ENCODE measurements around the gene KRT13. TPM values are rescaled to one million over a fixed set of nuclear protein-coding genes. Genes with fewer than 3 reads are reported as not detected.

KRT13 gene
- total and polyA plus RNA-seq, 2 experiments from 2014 or later: not detected

DNA sequence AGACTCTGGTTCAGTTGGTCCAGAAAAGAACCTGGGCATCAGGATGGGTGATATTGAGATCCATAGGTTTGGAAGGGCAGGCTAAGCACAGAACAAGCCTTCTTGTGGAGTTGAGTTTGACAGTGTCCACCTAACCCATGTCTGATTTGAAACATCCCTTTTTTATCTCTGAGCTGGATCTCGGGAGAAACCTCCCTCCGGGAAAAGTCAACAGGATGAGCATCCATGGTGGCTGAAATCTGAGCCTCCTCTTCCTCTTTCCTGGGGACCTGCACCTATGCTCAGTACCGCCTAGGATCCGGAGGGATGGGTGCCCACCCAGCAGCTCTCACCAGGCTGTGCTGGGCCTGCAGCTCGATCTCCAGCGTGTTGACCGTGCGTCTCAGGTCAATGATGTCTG lies 41.7 kb downstream of the KRT13 start:
- no peak for TF ChIP-seq ETS1 (IDR thresholded peaks at IDR 0.05)
- TF ChIP-seq, protein P1, sequence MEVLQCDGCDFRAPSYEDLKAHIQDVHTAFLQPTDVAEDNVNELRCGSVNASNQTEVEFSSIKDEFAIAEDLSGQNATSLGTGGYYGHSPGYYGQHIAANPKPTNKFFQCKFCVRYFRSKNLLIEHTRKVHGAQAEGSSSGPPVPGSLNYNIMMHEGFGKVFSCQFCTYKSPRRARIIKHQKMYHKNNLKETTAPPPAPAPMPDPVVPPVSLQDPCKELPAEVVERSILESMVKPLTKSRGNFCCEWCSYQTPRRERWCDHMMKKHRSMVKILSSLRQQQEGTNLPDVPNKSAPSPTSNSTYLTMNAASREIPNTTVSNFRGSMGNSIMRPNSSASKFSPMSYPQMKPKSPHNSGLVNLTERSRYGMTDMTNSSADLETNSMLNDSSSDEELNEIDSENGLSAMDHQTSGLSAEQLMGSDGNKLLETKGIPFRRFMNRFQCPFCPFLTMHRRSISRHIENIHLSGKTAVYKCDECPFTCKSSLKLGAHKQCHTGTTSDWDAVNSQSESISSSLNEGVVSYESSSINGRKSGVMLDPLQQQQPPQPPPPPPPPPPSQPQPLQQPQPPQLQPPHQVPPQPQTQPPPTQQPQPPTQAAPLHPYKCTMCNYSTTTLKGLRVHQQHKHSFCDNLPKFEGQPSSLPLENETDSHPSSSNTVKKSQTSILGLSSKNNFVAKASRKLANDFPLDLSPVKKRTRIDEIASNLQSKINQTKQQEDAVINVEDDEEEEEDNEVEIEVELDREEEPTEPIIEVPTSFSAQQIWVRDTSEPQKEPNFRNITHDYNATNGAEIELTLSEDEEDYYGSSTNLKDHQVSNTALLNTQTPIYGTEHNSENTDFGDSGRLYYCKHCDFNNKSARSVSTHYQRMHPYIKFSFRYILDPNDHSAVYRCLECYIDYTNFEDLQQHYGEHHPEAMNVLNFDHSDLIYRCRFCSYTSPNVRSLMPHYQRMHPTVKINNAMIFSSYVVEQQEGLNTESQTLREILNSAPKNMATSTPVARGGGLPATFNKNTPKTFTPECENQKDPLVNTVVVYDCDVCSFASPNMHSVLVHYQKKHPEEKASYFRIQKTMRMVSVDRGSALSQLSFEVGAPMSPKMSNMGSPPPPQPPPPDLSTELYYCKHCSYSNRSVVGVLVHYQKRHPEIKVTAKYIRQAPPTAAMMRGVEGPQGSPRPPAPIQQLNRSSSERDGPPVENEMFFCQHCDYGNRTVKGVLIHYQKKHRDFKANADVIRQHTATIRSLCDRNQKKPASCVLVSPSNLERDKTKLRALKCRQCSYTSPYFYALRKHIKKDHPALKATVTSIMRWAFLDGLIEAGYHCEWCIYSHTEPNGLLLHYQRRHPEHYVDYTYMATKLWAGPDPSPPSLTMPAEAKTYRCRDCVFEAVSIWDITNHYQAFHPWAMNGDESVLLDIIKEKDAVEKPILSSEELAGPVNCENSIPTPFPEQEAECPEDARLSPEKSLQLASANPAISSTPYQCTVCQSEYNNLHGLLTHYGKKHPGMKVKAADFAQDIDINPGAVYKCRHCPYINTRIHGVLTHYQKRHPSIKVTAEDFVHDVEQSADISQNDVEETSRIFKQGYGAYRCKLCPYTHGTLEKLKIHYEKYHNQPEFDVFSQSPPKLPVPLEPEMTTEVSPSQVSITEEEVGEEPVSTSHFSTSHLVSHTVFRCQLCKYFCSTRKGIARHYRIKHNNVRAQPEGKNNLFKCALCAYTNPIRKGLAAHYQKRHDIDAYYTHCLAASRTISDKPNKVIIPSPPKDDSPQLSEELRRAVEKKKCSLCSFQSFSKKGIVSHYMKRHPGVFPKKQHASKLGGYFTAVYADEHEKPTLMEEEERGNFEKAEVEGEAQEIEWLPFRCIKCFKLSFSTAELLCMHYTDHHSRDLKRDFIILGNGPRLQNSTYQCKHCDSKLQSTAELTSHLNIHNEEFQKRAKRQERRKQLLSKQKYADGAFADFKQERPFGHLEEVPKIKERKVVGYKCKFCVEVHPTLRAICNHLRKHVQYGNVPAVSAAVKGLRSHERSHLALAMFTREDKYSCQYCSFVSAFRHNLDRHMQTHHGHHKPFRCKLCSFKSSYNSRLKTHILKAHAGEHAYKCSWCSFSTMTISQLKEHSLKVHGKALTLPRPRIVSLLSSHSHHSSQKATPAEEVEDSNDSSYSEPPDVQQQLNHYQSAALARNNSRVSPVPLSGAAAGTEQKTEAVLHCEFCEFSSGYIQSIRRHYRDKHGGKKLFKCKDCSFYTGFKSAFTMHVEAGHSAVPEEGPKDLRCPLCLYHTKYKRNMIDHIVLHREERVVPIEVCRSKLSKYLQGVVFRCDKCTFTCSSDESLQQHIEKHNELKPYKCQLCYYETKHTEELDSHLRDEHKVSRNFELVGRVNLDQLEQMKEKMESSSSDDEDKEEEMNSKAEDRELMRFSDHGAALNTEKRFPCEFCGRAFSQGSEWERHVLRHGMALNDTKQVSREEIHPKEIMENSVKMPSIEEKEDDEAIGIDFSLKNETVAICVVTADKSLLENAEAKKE (CRISPR knock-in tag; IDR thresholded peaks at IDR 0.05): no peak
- Histone ChIP-seq H3K27me3 (ENCODE audit: insufficient read depth) (no peaks in the 10 kb centered on the region), H3F3A (replicated peaks; ENCODE audit: low read depth) (no peaks in the 10 kb centered on the region), H3K4me2 (no peak overlapping the region), H3K36me3 (ENCODE audit: insufficient read depth) (no peaks in the 10 kb centered on the region), H3K79me2 (replicated peaks; ENCODE audit: insufficient read depth) (no peaks in the 10 kb centered on the region), H2AFZ (no peak overlapping the region), H4K20me1 (replicated peaks; ENCODE audit: insufficient read depth) (no peaks in the 10 kb centered on the region), H3K4me3 (no peak overlapping the region), H3K27ac (ENCODE audit: low read depth) (no peak overlapping the region), H3K9me2 (ENCODE audit: insufficient read depth) (0 out of 2 replicates have a peak, but pooled peaks cover 7% of the 10 kb centered on the region), H3K4me1 (ENCODE audit: insufficient read depth) (no peaks in the 10 kb centered on the region)
- no peak overlapping the region for H3K4me3 Mint-ChIP-seq
- H3K9me3 Mint-ChIP-seq: peaks cover 6% of the 10 kb centered on the region; the same call in 2 of the 3 replicates
- DNase-seq (ENCODE audit: low spot score): no peak
- no peaks in the 10 kb centered on the region for H3K4me1 Mint-ChIP-seq
- H3K36me3 Mint-ChIP-seq (ENCODE audit: low read depth): no peaks in the 10 kb centered on the region
- H3K27ac Mint-ChIP-seq: no peak overlapping the region
- ATAC-seq: no peak
- peaks cover 5% of the 10 kb centered on the region for H3K27me3 Mint-ChIP-seq (ENCODE audit: insufficient read depth, low read depth, poor library complexity)

DNA sequence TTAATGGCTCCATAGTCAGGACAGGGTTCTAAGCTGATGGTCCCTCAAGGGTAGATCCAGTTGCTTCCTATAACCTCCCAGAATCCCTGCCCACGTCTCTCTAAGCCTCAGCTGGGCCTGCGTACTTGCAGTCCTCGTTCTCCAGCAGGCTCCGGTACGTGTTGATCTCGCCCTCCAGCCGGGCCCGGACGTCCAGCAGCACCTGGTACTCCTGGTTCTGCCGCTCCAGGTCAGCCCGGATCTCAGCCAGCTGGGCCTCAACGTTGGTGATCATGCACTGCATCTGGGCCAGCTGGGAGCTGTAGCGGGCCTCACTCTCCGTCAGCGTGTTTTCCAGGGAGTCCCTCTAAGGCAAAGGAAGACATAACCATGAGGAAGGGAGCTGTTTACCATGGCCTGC lies 42.7 kb downstream of the KRT13 start:
- H3K27me3 Mint-ChIP-seq (ENCODE audit: insufficient read depth, low read depth, poor library complexity): peaks cover 5% of the 10 kb centered on the region
- Histone ChIP-seq H3F3A (replicated peaks; ENCODE audit: low read depth) (no peaks in the 10 kb centered on the region), H3K79me2 (replicated peaks; ENCODE audit: insufficient read depth) (no peaks in the 10 kb centered on the region), H3K27ac (ENCODE audit: low read depth) (no peak overlapping the region), H3K27me3 (ENCODE audit: insufficient read depth) (no peaks in the 10 kb centered on the region), H4K20me1 (replicated peaks; ENCODE audit: insufficient read depth) (no peaks in the 10 kb centered on the region), H2AFZ (no peak overlapping the region), H3K4me3 (no peak overlapping the region), H3K36me3 (ENCODE audit: insufficient read depth) (no peaks in the 10 kb centered on the region), H3K9me2 (ENCODE audit: insufficient read depth) (0 out of 2 replicates have a peak, but pooled peaks cover 7% of the 10 kb centered on the region), H3K4me2 (no peak overlapping the region), H3K4me1 (ENCODE audit: insufficient read depth) (no peaks in the 10 kb centered on the region)
- H3K36me3 Mint-ChIP-seq (ENCODE audit: low read depth): no peaks in the 10 kb centered on the region
- H3K9me3 Mint-ChIP-seq: peaks cover 2% of the 10 kb centered on the region; the same call in 1 of the 3 replicates
- no peak overlapping the region for H3K27ac Mint-ChIP-seq
- no peak overlapping the region for H3K4me3 Mint-ChIP-seq
- ATAC-seq (no peak), DNase-seq (ENCODE audit: low spot score) (no peak)
- no peaks in the 10 kb centered on the region for H3K4me1 Mint-ChIP-seq
- no peak for TF ChIP-seq ETS1 (IDR thresholded peaks at IDR 0.05)
- TF ChIP-seq ZNF331 (CRISPR knock-in tag; IDR thresholded peaks at IDR 0.05; ENCODE audit: low read depth): no peak
- no peak for TF ChIP-seq CREB1 (CRISPR knock-in tag; IDR thresholded peaks at IDR 0.05; ENCODE audit: low read depth)
- TF ChIP-seq NANOG (IDR thresholded peaks at IDR 0.05; ENCODE audit: borderline replicate concordance): no peak
- TF ChIP-seq STAT1 (IDR thresholded peaks at IDR 0.05; ENCODE audit: unreplicated experiment): no peak
- no peak for TF ChIP-seq JUNB (IDR thresholded peaks at IDR 0.05; ENCODE audit: unreplicated experiment)
- TF ChIP-seq, protein P2, sequence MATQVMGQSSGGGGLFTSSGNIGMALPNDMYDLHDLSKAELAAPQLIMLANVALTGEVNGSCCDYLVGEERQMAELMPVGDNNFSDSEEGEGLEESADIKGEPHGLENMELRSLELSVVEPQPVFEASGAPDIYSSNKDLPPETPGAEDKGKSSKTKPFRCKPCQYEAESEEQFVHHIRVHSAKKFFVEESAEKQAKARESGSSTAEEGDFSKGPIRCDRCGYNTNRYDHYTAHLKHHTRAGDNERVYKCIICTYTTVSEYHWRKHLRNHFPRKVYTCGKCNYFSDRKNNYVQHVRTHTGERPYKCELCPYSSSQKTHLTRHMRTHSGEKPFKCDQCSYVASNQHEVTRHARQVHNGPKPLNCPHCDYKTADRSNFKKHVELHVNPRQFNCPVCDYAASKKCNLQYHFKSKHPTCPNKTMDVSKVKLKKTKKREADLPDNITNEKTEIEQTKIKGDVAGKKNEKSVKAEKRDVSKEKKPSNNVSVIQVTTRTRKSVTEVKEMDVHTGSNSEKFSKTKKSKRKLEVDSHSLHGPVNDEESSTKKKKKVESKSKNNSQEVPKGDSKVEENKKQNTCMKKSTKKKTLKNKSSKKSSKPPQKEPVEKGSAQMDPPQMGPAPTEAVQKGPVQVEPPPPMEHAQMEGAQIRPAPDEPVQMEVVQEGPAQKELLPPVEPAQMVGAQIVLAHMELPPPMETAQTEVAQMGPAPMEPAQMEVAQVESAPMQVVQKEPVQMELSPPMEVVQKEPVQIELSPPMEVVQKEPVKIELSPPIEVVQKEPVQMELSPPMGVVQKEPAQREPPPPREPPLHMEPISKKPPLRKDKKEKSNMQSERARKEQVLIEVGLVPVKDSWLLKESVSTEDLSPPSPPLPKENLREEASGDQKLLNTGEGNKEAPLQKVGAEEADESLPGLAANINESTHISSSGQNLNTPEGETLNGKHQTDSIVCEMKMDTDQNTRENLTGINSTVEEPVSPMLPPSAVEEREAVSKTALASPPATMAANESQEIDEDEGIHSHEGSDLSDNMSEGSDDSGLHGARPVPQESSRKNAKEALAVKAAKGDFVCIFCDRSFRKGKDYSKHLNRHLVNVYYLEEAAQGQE (IDR thresholded peaks at IDR 0.05; ENCODE audit: unreplicated experiment): no peak
- TF ChIP-seq EZH2phosphoT487 (IDR thresholded peaks at IDR 0.05; ENCODE audit: unreplicated experiment): no peak
